Omental fat pad (tissue), 4 donors: ENCODE measurements around the gene ZNF425. TPM values are rescaled to one million over a fixed set of nuclear protein-coding genes. Genes with fewer than 3 reads are reported as not detected.
"Not testable (repeated sequence)": the region's sequence is repeated elsewhere in the genome, so short reads cannot be mapped to it uniquely, and the experiment has no call there.

ENCODE experiments used
- ATAC-seq: fragments of 150-250 bp; one replicate; pipeline ENCODE4 v1.9.1; 2016; ENCODE audit warnings: mild to moderate bottlenecking, moderate library complexity; ENCODE audit not compliant: low FRiP score
- DNase-seq: peaks from one replicate; pipeline ENCODE4 v3.0.0-alpha.2; 2019; ENCODE audit warnings: low spot score
- CTCF ChIP-seq, 3 donors: fragments of 450-650 bp; IDR thresholded peaks; one replicate each; pipeline ENCODE4 v1.5.1; 2016 to 2017; ENCODE audit warnings: antibody characterized with exemption in 3 of 3, mild to moderate bottlenecking in 3 of 3, moderate library complexity in 2 of 3
- small RNA-seq: library from RNA; depleted of rRNA; stranded (forward); fragments of <200 nt; gene quantifications from one replicate; pipeline ENCODE3, GENCODE V24; 2016
- total RNA-seq, 4 donors: library from RNA; depleted of rRNA; stranded (reverse); fragments of >200 nt; gene quantifications; one replicate each; pipeline ENCODE4 v1.1.0, GENCODE V29; 2016

Gene ZNF425
- total RNA-seq, 4 donors from 2014 or later, result 1.1 to 1.6 (median 1.5) TPM

- DNase-seq (no peak), ATAC-seq (no peak)
- no peak for TF ChIP-seq CTCF (IDR thresholded peaks at IDR 0.05)
These were observed 62.6 kb downstream of the ZNF425 start for GRCh38 chr7:149063476-149063875.

DNA sequence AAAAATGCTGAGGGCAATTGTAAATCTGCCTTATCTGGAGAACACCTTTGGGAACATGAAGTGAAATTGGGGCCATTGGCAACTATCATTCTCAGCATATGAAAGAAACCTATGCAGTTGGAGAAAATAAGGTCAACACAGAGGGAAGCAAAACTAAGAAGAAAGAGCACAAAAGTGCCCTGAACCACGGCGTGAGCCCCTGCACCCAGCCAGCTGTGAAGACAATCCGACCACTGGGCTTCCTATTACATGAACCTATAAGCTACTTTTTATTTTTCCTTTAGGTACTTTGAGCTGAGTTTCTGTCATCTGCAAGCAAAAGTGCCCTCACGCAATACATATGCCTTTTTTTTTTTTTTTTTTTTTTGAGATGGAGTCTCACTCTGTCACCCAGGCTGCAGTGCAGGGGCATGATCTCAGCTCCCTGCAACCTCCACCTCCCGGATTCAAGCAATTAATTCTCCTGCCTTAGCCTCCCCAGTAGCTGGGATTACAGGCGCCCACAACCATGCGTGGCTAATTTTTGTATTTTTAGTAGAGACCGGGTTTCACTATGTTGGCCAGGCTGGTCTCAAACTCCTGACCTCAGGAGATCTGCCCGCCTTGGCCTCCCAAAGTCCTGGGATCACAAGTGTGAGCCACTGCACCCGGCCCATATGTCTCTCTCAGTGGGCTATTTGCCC, 63.8 kb downstream of the ZNF425 start:
- DNase-seq, ATAC-seq: not testable (repeated sequence)

GRCh38 chr7:149060156-149060555, 66.0 kb downstream of the ZNF425 start:
- DNase-seq (no peak), ATAC-seq (no peak)
- no peak for TF ChIP-seq CTCF (IDR thresholded peaks at IDR 0.05)

DNA sequence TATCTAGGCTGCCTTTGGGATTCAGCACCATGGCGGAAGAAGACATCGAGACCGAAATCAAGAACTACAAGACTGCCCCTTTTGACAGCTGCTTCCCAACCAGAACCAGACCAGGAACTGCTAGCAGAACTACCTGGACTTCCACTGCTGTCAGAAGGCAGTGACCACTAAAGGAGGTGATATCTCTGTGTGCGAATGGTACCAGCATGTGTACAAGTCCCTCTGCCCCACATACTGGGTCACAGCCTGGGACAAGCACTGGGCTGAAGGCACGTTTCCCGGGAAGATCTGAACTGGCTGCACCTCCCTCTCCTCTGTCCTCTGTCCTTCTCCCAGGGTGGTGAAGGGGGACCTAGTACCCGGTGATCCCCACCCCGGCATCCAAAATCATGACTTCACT, 72.2 kb downstream of the ZNF425 start:
- TF ChIP-seq CTCF (IDR thresholded peaks at IDR 0.05), result no peak
- ATAC-seq (no peak), DNase-seq (no peak)

GRCh38 chr7:149053384-149053783, 72.7 kb downstream of the ZNF425 start:
- no peak for TF ChIP-seq CTCF (IDR thresholded peaks at IDR 0.05)
- ATAC-seq, result no peak
- no peak for DNase-seq

Small RNAs within 50 kb of the gene (small RNA-seq; reads per million reads assigned to genes)
- gene COX6B1P1 (not detected), gene RN7SL521P (not detected)

Other genes starting within 250 kb of the ZNF425 start
- gene EZH2, start 242.0 kb downstream of the ZNF425 start, total RNA-seq, result 1 to 10 TPM; 1.7 to 5.8 (median 2.4) TPM
- 100 to 1,000 TPM in 1 of 4 donors, 10 to 100 TPM in 3; 57.1 to 114 (median 74.0) TPM for gene PDIA4, start 97.8 kb downstream of the ZNF425 start, total RNA-seq
- 1 to 10 TPM; 3.0 to 6.0 (median 3.9) TPM for gene ZNF786, start 35.6 kb downstream of the ZNF425 start, total RNA-seq
- 10 to 100 TPM; 11.5 to 23.5 (median 17.1) TPM for gene ZNF398, start 21.1 kb upstream of the ZNF425 start, total RNA-seq
- 10 to 100 TPM; 10.6 to 83.3 (median 17.7) TPM for gene ZNF282, start 69.2 kb upstream of the ZNF425 start, total RNA-seq
- gene ZNF212, start 113.3 kb upstream of the ZNF425 start, total RNA-seq, result 1 to 10 TPM; 2.4 to 8.5 (median 5.0) TPM
- gene ZNF783, start 135.9 kb upstream of the ZNF425 start, total RNA-seq, result 10 to 100 TPM in 3 of 4 donors, 1 to 10 TPM in 1; 9.7 to 24.6 (median 15.9) TPM